Mammary epithelial cell (primary cell): ENCODE data around the gene S100PBP.

ENCODE experiments used
- CTCF ChIP-seq, 2 donors: IDR thresholded peaks in 1 of 2; conservative IDR thresholded peaks in 1 of 2; 2 replicates each; pipeline ENCODE4 v1.5.1; 2011 to 2012; ENCODE audit warnings: inconsistent platforms in 2 of 2, low read length in 2 of 2, mild to moderate bottlenecking in 2 of 2, control low read depth in 1 of 2, low read depth in 1 of 2; ENCODE audit not compliant: insufficient read depth in 1 of 2; ENCODE audit errors: extremely low read depth in 1 of 2
- EZH2 ChIP-seq: IDR thresholded peaks from 2 replicates; pipeline ENCODE4 v1.6.1; 2012; ENCODE audit warnings: low read length, inconsistent platforms, borderline replicate concordance

GRCh38 chr1:32816676-32817158 lies 736 bp upstream of the S100PBP start:
- TF ChIP-seq CTCF (conservative IDR thresholded peaks at IDR 0.05 in 1 of 2, IDR thresholded peaks at IDR 0.05 in 1 of 2; ENCODE audit: extremely low read depth in 1 of 2, insufficient read depth in 1 of 2, low read depth in 1 of 2, low read length in 2 of 2) = no peak
- TF ChIP-seq EZH2 = no peak
